ENCODE measurements around the gene HSPA12B. TPM values are rescaled to one million over a fixed set of nuclear protein-coding genes. Genes with fewer than 3 reads are reported as not detected.

HSPA12B gene
- total RNA-seq, 1 donor from 2014 or later = 0.44 TPM

DNA sequence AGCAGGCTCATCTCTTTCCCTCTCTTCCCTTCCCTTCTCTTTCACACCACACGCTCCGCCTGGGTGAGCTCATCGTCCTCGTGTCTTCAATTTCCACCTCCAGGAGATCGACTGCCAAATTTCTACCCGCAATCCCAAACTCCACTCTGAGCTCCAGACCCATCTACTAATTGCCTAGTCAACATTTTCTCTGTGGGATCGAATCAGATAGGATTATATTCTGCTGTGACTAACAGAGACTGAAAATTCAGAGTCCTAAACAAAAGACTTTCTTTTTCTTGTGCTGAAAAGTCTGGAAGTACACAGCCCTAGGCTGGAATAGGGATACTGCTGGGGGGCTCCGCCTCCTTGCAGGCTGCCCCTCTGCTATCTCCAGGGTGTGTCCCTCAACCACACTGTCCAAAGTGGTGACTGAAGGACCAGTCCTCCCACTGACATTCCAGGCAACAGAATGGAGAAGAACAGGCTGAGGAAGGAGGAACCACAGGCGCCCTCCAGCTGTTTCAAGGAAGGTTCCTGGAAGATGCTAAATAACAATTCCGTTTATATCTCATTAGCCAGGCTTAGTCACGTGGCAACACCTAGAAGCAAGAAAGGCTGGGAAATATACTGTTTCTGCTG, 5.0 kb upstream of the HSPA12B start:
- H3K36me3 Mint-ChIP-seq (ENCODE audit: unreplicated experiment) = no peaks in the 10 kb centered on the region
- H3K27me3 Mint-ChIP-seq (ENCODE audit: unreplicated experiment) = peaks cover 9% of the 10 kb centered on the region
- no peak overlapping the region for H3K27ac Mint-ChIP-seq (ENCODE audit: unreplicated experiment)

DNA sequence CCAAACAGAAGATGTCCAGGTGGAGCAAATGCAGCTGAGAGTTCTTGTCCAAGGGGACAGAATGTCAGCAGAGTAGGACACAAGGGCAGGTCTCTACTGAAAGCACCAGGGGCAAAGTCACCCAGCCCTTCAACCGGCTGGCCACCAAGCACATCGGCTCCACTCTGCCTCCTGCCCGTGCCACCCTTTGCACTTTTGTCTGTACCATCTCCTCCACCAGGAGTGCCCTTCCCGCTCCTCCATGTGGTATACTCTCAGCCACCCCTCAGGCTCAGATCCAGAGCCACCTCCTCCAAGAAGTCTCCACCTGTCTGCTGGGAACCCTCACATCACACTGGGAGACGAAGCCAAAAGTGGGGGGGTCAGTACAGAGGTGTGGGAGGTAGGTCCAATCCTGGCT, 4.1 kb upstream of the HSPA12B start:
- Mint-ChIP-seq H3K9me3 (ENCODE audit: unreplicated experiment) (peaks cover 5% of the 10 kb centered on the region), H3K4me1 (ENCODE audit: low read depth, unreplicated experiment) (peaks cover 7% of the 10 kb centered on the region), H3K27me3 (ENCODE audit: unreplicated experiment) (peaks cover 13% of the 10 kb centered on the region), H3K27ac (ENCODE audit: unreplicated experiment) (no peak overlapping the region), H3K36me3 (ENCODE audit: unreplicated experiment) (no peaks in the 10 kb centered on the region), H3K4me3 (ENCODE audit: unreplicated experiment) (no peak overlapping the region)
- no peak for DNase-seq
- TF ChIP-seq, protein P1, sequence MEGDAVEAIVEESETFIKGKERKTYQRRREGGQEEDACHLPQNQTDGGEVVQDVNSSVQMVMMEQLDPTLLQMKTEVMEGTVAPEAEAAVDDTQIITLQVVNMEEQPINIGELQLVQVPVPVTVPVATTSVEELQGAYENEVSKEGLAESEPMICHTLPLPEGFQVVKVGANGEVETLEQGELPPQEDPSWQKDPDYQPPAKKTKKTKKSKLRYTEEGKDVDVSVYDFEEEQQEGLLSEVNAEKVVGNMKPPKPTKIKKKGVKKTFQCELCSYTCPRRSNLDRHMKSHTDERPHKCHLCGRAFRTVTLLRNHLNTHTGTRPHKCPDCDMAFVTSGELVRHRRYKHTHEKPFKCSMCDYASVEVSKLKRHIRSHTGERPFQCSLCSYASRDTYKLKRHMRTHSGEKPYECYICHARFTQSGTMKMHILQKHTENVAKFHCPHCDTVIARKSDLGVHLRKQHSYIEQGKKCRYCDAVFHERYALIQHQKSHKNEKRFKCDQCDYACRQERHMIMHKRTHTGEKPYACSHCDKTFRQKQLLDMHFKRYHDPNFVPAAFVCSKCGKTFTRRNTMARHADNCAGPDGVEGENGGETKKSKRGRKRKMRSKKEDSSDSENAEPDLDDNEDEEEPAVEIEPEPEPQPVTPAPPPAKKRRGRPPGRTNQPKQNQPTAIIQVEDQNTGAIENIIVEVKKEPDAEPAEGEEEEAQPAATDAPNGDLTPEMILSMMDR (IDR thresholded peaks at IDR 0.05; ENCODE audit: partially characterized antibody, unreplicated experiment) = no peak

More for the DNA sequence above, 5.0 kb upstream of the HSPA12B start:
- TF ChIP-seq, protein P1 (IDR thresholded peaks at IDR 0.05; ENCODE audit: partially characterized antibody, unreplicated experiment) = no peak
- Mint-ChIP-seq H3K4me3 (ENCODE audit: unreplicated experiment) (no peak overlapping the region), H3K4me1 (ENCODE audit: low read depth, unreplicated experiment) (peaks cover 6% of the 10 kb centered on the region), H3K9me3 (ENCODE audit: unreplicated experiment) (peaks cover 5% of the 10 kb centered on the region)
- no peak for DNase-seq

DNA sequence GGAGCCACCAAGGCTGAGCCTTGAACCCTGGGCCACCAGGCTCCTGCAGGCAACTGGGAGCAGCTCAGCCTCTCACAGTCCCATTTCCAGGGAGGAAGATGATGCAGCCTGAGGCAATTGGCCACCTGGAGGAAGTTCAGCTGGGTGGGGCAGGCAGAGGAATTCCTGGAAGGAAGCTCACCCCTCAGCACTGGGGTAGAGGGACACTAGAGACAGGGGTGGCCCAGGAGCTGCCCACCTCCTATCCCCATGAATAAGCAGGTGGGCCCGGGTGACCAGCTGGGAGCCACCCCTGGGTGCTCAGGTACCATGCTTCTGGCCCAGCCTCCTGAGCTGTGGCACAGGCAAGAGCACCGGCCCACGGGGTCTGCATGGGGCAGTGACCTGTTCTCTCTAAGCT, 3.6 kb upstream of the HSPA12B start:
- Mint-ChIP-seq H3K27me3 (ENCODE audit: unreplicated experiment) (peaks cover 14% of the 10 kb centered on the region), H3K9me3 (ENCODE audit: unreplicated experiment) (peaks cover 5% of the 10 kb centered on the region), H3K27ac (ENCODE audit: unreplicated experiment) (no peak overlapping the region), H3K4me3 (ENCODE audit: unreplicated experiment) (no peak overlapping the region), H3K36me3 (ENCODE audit: unreplicated experiment) (no peaks in the 10 kb centered on the region), H3K4me1 (ENCODE audit: low read depth, unreplicated experiment) (peaks cover 7% of the 10 kb centered on the region)
- TF ChIP-seq, protein P1 (IDR thresholded peaks at IDR 0.05; ENCODE audit: partially characterized antibody, unreplicated experiment) = no peak
- DNase-seq = no peak

DNA sequence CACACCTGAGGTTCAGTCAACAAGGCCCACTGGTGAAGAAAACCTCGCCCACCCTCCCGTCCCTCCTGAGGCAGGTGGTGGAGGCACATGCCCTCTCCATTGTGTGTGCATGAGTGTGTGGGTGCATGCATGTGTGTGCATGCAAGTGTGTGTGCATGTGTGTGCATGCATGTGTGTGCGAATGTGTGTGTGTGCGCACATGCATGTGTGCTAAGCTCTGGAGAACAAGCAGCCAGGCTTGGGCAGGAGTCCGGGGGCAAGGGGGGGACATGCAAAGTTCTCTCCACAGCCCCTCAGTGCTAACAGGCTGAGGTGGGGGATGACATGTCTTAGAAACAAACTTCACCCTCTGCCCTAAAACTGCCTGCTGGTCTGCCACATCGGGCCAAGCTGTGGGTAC, 3.1 kb upstream of the HSPA12B start:
- Mint-ChIP-seq H3K4me3 (ENCODE audit: unreplicated experiment) (no peak overlapping the region), H3K4me1 (ENCODE audit: low read depth, unreplicated experiment) (peaks cover 7% of the 10 kb centered on the region), H3K9me3 (ENCODE audit: unreplicated experiment) (peaks cover 5% of the 10 kb centered on the region), H3K36me3 (ENCODE audit: unreplicated experiment) (no peaks in the 10 kb centered on the region), H3K27me3 (ENCODE audit: unreplicated experiment) (peaks cover 15% of the 10 kb centered on the region), H3K27ac (ENCODE audit: unreplicated experiment) (no peak overlapping the region)
- TF ChIP-seq, protein P1 (IDR thresholded peaks at IDR 0.05; ENCODE audit: partially characterized antibody, unreplicated experiment) = no peak
- DNase-seq = no peak

DNA sequence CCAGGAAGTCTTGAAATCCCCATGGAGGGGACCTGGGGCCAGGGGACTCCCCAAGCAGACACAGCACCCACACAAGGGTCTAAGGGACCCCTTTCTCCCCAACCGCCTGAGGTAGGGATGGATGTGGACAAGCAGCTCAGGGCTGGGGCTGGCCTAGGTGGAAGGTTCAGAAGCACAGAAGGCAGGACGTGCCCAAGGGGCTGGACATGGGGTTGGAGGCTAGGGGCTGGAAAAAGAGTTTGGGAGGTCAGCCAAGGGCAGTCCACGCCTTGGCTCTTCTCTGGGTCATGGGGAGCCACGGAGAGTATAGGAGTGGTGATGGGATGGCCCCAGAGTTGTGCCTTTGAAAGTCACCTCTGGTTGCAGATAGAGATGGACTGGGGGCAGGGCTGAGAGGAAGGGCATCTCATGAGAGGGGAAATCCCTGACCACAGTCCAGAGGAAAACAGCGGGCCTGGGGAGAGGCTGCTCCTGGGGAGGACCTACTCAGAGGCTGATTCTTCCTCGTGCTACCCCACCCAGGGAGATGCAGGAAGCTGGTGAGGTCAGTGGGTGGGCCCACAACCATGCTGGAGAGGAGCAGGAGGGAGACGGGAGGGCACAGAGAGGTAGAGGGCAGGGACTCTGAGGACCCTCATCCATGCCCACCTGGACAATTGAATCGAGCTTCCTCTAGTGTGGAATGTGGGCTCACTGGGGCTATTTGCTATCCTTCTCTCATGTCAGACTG, 2.5 kb upstream of the HSPA12B start:
- H3K4me3 Mint-ChIP-seq (ENCODE audit: unreplicated experiment) = no peak overlapping the region
- H3K9me3 Mint-ChIP-seq (ENCODE audit: unreplicated experiment) = peaks cover 5% of the 10 kb centered on the region
- no peak overlapping the region for H3K27ac Mint-ChIP-seq (ENCODE audit: unreplicated experiment)
- H3K27me3 Mint-ChIP-seq (ENCODE audit: unreplicated experiment) = peaks cover 17% of the 10 kb centered on the region
- no peaks in the 10 kb centered on the region for H3K36me3 Mint-ChIP-seq (ENCODE audit: unreplicated experiment)
- H3K4me1 Mint-ChIP-seq (ENCODE audit: low read depth, unreplicated experiment) = peaks cover 7% of the 10 kb centered on the region
- no peak for DNase-seq
- TF ChIP-seq, protein P1 (IDR thresholded peaks at IDR 0.05; ENCODE audit: partially characterized antibody, unreplicated experiment) = no peak
